Measurements from ENCODE around the gene KIF18B. TPM values are rescaled to one million over a fixed set of nuclear protein-coding genes. Genes with fewer than 3 reads are reported as not detected.
A peak's percentile ranks its signal among the peaks of the same experiment; 100 is the strongest.
"Not testable (repeated sequence)": the region's sequence is repeated elsewhere in the genome, so short reads cannot be mapped to it uniquely, and the experiment has no call there.

Gene KIF18B
- total and polyA plus RNA-seq, 2 of the 13 experiments (the other 11 are each of a cell fraction or from before 2014, with no cell fraction given): 15.2 to 15.3 TPM

- no peak for TF ChIP-seq DDIT3 (CRISPR knock-in tag; IDR thresholded peaks at IDR 0.05)
- TF ChIP-seq FOXA1 (IDR thresholded peaks at IDR 0.05): no peak
- no peak for TF ChIP-seq FOXA1 (CRISPR knock-in tag; IDR thresholded peaks at IDR 0.05)
- TF ChIP-seq KLF16 (CRISPR knock-in tag; IDR thresholded peaks at IDR 0.05): no peak
These were observed 782 bp upstream of the KIF18B start (continued) for GRCh38 chr17:44948315-44948795.

GRCh38 chr17:44945652-44946051, 1.9 kb downstream of the KIF18B start:
- intact Hi-C loops (cut with micrococcal nuclease; ENCODE audit: unreplicated experiment); POLR2A ChIA-PET; CTCF ChIA-PET (ENCODE audit: low intra/inter-chr PET ratio, low total read pairs); H4K20me1 ChIP-seq (ENCODE audit: insufficient read depth, low read length); in situ Hi-C loops (cut with HindIII; ENCODE audit: extremely low pct_ligation_motif_present, low pct_unique_long_range_greater_than_20kb); ATAC-seq; DNase-seq (ENCODE audit: low spot score); H3K9me3 ChIP-seq (ENCODE audit: low read length); H3K36me3 ChIP-seq (replicated peaks in 1 of 2; ENCODE audit: control insufficient read depth in 1 of 2, insufficient read depth in 2 of 2, low read length in 2 of 2); H3K9ac ChIP-seq (ENCODE audit: insufficient read depth, low read depth, low read length); BruUV-seq (replicated peaks); H2AFZ ChIP-seq (ENCODE audit: low read length); H3K27me3 ChIP-seq (ENCODE audit: control insufficient read depth in 1 of 2, insufficient read depth in 2 of 2, low read length in 2 of 2); H3K27ac ChIP-seq (ENCODE audit: extremely low read length, insufficient read depth, low read length); FAIRE-seq: not testable (repeated sequence)
- peaks cover 69% of the 10 kb centered on the region for H3K4me1 ChIP-seq (ENCODE audit: insufficient read depth, low read length)
- peak overlapping the region; percentile 76 for H3K4me2 ChIP-seq (ENCODE audit: low read depth, low read length)
- peaks cover 61% of the 10 kb centered on the region for H3K79me2 ChIP-seq (ENCODE audit: insufficient read depth, low read length)
- H3K4me3 ChIP-seq (replicated peaks in 1 of 3; ENCODE audit: insufficient read depth in 1 of 3, low read depth in 2 of 3, low read length in 3 of 3): peak overlapping the region in 1 of 3 experiments; percentile 6; a peak in 2 of 6 replicates
- 92% methylated on average over 10 of the region's 10 CpGs for WGBS (ENCODE audit: low lambda C conversion rate)

GRCh38 chr17:44942456-44942855, 5.1 kb downstream of the KIF18B start:
- in situ Hi-C loops (cut with HindIII; ENCODE audit: extremely low pct_ligation_motif_present, low pct_unique_long_range_greater_than_20kb) (no loop called here), intact Hi-C loops (cut with micrococcal nuclease; ENCODE audit: unreplicated experiment) (no loop called here)
- Histone ChIP-seq H3K27ac (ENCODE audit: extremely low read length, insufficient read depth, low read length) (no peak overlapping the region), H3K36me3 (replicated peaks in 1 of 2; ENCODE audit: control insufficient read depth in 1 of 2, insufficient read depth in 2 of 2, low read length in 2 of 2) (peaks cover 0 to 11% of the 10 kb centered on the region in 2 experiments; a peak in 2 of 5 replicates), H3K9ac (ENCODE audit: insufficient read depth, low read depth, low read length) (no peak overlapping the region), H3K4me1 (ENCODE audit: insufficient read depth, low read length) (peaks cover 60% of the 10 kb centered on the region), H3K4me3 (replicated peaks in 1 of 3; ENCODE audit: insufficient read depth in 1 of 3, low read depth in 2 of 3, low read length in 3 of 3) (no peak overlapping the region), H3K9me3 (ENCODE audit: low read length) (no peaks in the 10 kb centered on the region), H2AFZ (ENCODE audit: low read length) (no peak overlapping the region), H4K20me1 (ENCODE audit: insufficient read depth, low read length) (no peaks in the 10 kb centered on the region), H3K79me2 (ENCODE audit: insufficient read depth, low read length) (peaks cover 74% of the 10 kb centered on the region), H3K4me2 (ENCODE audit: low read depth, low read length) (no peak overlapping the region), H3K27me3 (ENCODE audit: control insufficient read depth in 1 of 2, insufficient read depth in 2 of 2, low read length in 2 of 2) (no peaks in the 10 kb centered on the region; a peak in 1 of 5 replicates)
- ChIA-PET POLR2A (no interaction called here), CTCF (ENCODE audit: low intra/inter-chr PET ratio, low total read pairs) (no interaction called here)
- no peak for ATAC-seq
- WGBS (ENCODE audit: low lambda C conversion rate): 92% methylated on average over 4 of the region's 4 CpGs
- FAIRE-seq: no peak
- DNase-seq (ENCODE audit: low spot score): no peak
- no TSS peak for BruUV-seq (replicated peaks)
- TF ChIP-seq ZNF746 (CRISPR knock-in tag; IDR thresholded peaks at IDR 0.05): no peak
- TF ChIP-seq ZNF773 (CRISPR knock-in tag; IDR thresholded peaks at IDR 0.05; ENCODE audit: borderline replicate concordance): no peak
- TF ChIP-seq ZNF572 (CRISPR knock-in tag; IDR thresholded peaks at IDR 0.05): no peak
- TF ChIP-seq ETV5 (CRISPR knock-in tag; IDR thresholded peaks at IDR 0.05; ENCODE audit: borderline replicate concordance): no peak
- TF ChIP-seq ZNF737 (CRISPR knock-in tag; IDR thresholded peaks at IDR 0.05; ENCODE audit: borderline replicate concordance): no peak
- no peak for TF ChIP-seq FLYWCH1 (CRISPR knock-in tag; IDR thresholded peaks at IDR 0.05)
- no peak for TF ChIP-seq CCDC6 (CRISPR knock-in tag; IDR thresholded peaks at IDR 0.05)
- no peak for TF ChIP-seq MTA3 (CRISPR knock-in tag; IDR thresholded peaks at IDR 0.05)
- no peak for TF ChIP-seq SRSF9 (IDR thresholded peaks at IDR 0.05; ENCODE audit: borderline replicate concordance, insufficient read depth, low read depth, low read length, poor library complexity, severe bottlenecking)
